Melanocyte of skin (primary cell): Measurements from ENCODE around the gene ZNF420. TPM values are rescaled to one million over a fixed set of nuclear protein-coding genes. Genes with fewer than 3 reads are reported as not detected.

ENCODE experiments used
- total RNA-seq, 2 donors: library from RNA; depleted of rRNA; stranded (reverse); fragments of >200 nt; gene quantifications; 2 replicates each; pipeline ENCODE4 v1.2.3, GENCODE V29; 2012

Gene ZNF420
- total RNA-seq: 1 to 10 TPM; 4.5 to 7.3 TPM

DNA sequence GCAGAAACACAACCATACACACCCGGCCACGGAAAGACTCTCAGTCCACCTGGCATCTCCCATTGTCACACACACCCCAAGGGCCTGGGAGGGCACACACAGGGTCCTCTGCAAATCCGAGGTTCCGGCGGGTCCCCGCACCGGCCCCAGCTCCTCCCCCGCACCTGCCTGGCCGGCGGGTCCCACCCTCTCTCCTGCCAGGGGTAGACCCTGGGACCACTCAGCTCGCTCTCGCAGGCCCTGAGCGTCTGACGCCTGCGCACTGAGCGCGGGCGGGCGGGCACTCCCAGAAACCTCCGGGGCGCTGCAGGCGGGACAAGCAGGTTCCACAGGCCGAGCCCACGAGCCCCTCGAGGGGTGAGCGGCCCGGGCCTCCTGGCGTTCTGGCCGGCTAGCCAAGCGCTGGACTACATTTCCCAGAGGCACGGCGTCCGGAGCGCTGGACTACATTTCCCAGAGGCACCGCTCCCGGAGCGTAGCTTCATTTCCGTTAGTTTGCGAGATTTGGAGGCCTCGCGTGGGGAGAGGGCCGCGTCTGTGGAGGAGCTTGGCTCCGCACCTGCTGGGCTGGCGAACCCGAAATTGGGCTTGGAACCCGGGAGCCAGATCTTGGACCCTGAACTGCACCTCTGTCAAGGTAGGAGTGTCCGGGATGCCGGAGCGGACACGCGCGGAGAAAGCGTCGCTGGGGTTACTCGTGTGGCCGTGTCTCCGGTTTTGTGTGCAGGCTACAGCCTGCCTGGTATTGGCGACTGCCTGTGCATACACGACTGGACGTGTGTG is at the start of gene ZNF420:
Gene ZNF420 (plus strand): TSS at position 500 of the 783 bp plus-strand sequence. CDS start 10,686 bp downstream, outside the sequence.

GRCh38 chr19:37172368-37173366 is 94.4 kb downstream of the ZNF420 start, which contains the start of gene ZNF585A:
Gene ZNF585A (minus strand): TSS chr19:37172695. CDS start chr19:37169910, 2,785 bp downstream.

Other genes starting within 250 kb of the ZNF420 start
- gene ZNF790, start 240.0 kb upstream of the ZNF420 start, total RNA-seq: 1 to 10 TPM; 8.7 to 10.0 TPM
- gene ZNF345, start 227.6 kb upstream of the ZNF420 start, total RNA-seq: 1 to 10 TPM; 2.0 to 5.9 TPM
- gene ZNF829, start 162.1 kb upstream of the ZNF420 start, total RNA-seq: 1 to 10 TPM; 2.7 to 3.4 TPM
- gene ZNF568, start 162.1 kb upstream of the ZNF420 start, total RNA-seq: 1 to 10 TPM; 7.0 to 8.9 TPM
- 1 to 10 TPM; 4.8 to 6.7 TPM for gene ZNF585A, start 94.3 kb downstream of the ZNF420 start, total RNA-seq
- gene ZNF585B, start 132.1 kb downstream of the ZNF420 start, total RNA-seq: 10 to 100 TPM in 1 of 2 donors, 1 to 10 TPM in 1; 8.7 to 17.9 TPM
- 1 to 10 TPM; 4.7 to 5.2 TPM for gene ZNF383, start 139.8 kb downstream of the ZNF420 start, total RNA-seq